AG04449 (cell line): ENCODE measurements around the gene PDE4B.
"Not testable (repeated sequence)": the region's sequence is repeated elsewhere in the genome, so short reads cannot be mapped to it uniquely, and the experiment has no call there.

ENCODE experiments used
- CTCF ChIA-PET: fragments of 350-600 bp; formaldehyde crosslinking; extraction: SDS; loops from one replicate; lab custom pipeline; 2021; ENCODE audit warnings: antibody characterized with exemption; lab: Yijun Ruan, JAX
- POLR2A ChIA-PET: fragments of 400-600, 350-600 bp; formaldehyde crosslinking; extraction: SDS; loops from one replicate; lab custom pipeline; 2020; ENCODE audit warnings: antibody characterized with exemption, inconsistent platforms; lab: Yijun Ruan, JAX
- DNase-seq: peaks from one replicate; pipeline ENCODE4 v3.0.0-alpha.2; 2010; ENCODE audit warnings: low read depth, low spot score
- H3K4me3 ChIP-seq: 2 replicates; pipeline ENCODE4 v1.5.1; 2011; ENCODE audit warnings: low read depth, mild to moderate bottlenecking, control low read depth, low read length
- CTCF ChIP-seq: IDR thresholded peaks from one replicate; pipeline ENCODE4 v1.5.1; 2011; ENCODE audit warnings: mild to moderate bottlenecking, moderate library complexity, low read length, control low read depth, inconsistent platforms; ENCODE audit not compliant: insufficient read depth; ENCODE audit errors: missing control alignments

The PDE4B gene

GRCh38 chr1:66403007-66403731 lies 610.5 kb downstream of the PDE4B start:
- DNase-seq: no peak
- CTCF ChIA-PET: interaction anchor here (1.1 to 1.9 kb wide), 2 partner anchors 9 to 32 kb away, joined by 3 to 4 read pairs; no protein-coding TSS in a partner anchor
- no peak for TF ChIP-seq CTCF
- POLR2A ChIA-PET: no interaction called here
- no peak overlapping the region for H3K4me3 ChIP-seq

DNA sequence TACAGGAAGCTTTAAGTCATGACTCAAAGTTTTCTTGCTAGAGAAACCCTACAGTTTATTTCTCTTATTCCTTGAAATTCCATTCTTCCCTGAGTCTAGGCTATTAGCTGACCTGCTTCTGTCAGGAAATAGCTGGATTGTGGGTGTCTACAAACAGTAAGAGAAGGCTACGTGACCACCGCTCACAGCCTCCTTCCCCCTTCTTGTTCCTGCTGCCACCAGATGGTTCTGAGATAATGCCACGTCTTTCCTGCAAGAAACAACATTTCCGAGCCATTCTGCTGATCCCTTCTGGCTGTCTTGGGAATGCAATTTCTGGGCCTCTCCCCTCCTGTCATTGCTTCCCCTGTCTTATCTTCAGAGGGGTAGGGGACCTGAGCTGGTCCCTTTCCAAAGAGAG lies 612.4 kb downstream of the PDE4B start:
- DNase-seq: no peak
- ChIA-PET CTCF (interaction anchor here (0.8 to 1.3 kb wide), 5 partner anchors 11 to 151 kb away, joined by 3 to 4 read pairs (median 3); no protein-coding TSS in a partner anchor), POLR2A (no interaction called here)
- H3K4me3 ChIP-seq: no peak overlapping the region
- TF ChIP-seq CTCF: no peak

- DNase-seq, CTCF ChIA-PET, H3K4me3 ChIP-seq, POLR2A ChIA-PET: not testable (repeated sequence)
These were observed 618.8 kb downstream of the PDE4B start for GRCh38 chr1:66411449-66411848.

- DNase-seq: no peak
- TF ChIP-seq CTCF: no peak
- POLR2A ChIA-PET: no interaction called here
- no peak overlapping the region for H3K4me3 ChIP-seq
- CTCF ChIA-PET: interaction anchor here (0.6 kb wide), 1 partner anchor 33 kb away, joined by 3 read pairs; no protein-coding TSS in a partner anchor
These were observed 620.0 kb downstream of the PDE4B start for GRCh38 chr1:66412704-66413103.

DNA sequence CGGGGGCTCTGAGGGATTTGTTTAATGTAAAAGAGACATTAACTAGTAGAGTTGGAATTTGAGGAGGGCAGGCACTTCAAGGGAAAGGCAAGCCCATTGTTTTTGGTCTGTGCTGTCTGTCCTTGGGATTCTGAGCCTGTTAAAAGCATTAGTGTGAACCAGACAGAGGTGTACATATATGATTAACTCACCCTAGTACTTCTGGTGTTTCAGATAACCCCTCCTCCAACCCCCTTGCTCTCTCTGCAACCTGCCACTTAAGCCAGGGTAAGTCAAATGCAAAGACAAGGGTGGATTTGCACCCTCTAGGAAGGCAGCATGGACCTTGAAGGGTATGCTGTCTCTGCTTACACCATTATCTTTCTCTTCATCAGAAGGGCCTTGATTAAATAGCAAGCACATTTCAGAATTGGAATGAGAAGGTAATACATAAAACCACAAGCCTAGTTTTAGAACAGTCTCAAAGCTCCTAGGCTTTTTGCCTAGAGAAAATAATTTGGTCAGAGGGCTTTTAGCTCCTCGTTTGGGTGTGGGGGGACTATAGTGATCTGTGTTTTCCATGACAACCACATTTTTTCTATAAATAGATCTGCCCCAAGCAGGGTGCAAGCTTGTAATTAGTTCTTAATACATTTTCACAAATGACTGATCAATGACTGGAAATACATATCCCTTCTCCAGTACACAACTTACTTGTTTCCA lies 620.6 kb downstream of the PDE4B start:
- ChIA-PET CTCF (interaction anchor here (1.1 kb wide), 1 partner anchor 33 kb away, joined by 3 read pairs; no protein-coding TSS in a partner anchor), POLR2A (no interaction called here)
- DNase-seq: no peak
- no peak for TF ChIP-seq CTCF
- no peak overlapping the region for H3K4me3 ChIP-seq

GRCh38 chr1:66413838-66414175 lies 621.1 kb downstream of the PDE4B start:
- ChIA-PET POLR2A (no interaction called here), CTCF (interaction anchor here (1.1 kb wide), 1 partner anchor 33 kb away, joined by 3 read pairs; no protein-coding TSS in a partner anchor)
- H3K4me3 ChIP-seq: no peak overlapping the region
- TF ChIP-seq CTCF: no peak
- no peak for DNase-seq
